IPS-18a (cell line): ENCODE data around the gene CTSS.

Experiments used
- H3K27ac ChIP-seq: one replicate; pipeline ENCODE4 v1.5.1; 2013; ENCODE audit warnings: low read length
- H3K27me3 ChIP-seq: one replicate; pipeline ENCODE4 v1.6.1; 2013; ENCODE audit warnings: mild to moderate bottlenecking, low read length; ENCODE audit not compliant: control insufficient read depth, insufficient read depth
- H3K36me3 ChIP-seq: one replicate; pipeline ENCODE4 v1.6.1; 2013; ENCODE audit warnings: low read depth, low read length; ENCODE audit not compliant: control insufficient read depth
- H3K4me1 ChIP-seq: one replicate; pipeline ENCODE4 v1.6.1; 2013; ENCODE audit warnings: low read depth, low read length; ENCODE audit not compliant: control insufficient read depth
- H3K4me3 ChIP-seq: one replicate; pipeline ENCODE4 v1.5.1; 2013; ENCODE audit warnings: low read length
- H3K9ac ChIP-seq: one replicate; pipeline ENCODE4 v1.6.1; 2013; ENCODE audit warnings: mild to moderate bottlenecking, low read length, moderate library complexity
- H3K9me3 ChIP-seq: one replicate; pipeline ENCODE4 v1.6.1; 2013; ENCODE audit warnings: low read depth, low read length; ENCODE audit not compliant: control insufficient read depth

CTSS gene

GRCh38 chr1:150765296-150765976 is at the start of gene CTSS:
Gene CTSS (minus strand): TSS chr1:150765778. CDS start chr1:150764763, 1,015 bp downstream.
- no peak within 1 kb of the TSS for H3K4me3 ChIP-seq
- H3K9ac ChIP-seq, result no peak within 1 kb of the TSS
- H3K27ac ChIP-seq, result no peak within 1 kb of the TSS
- no peaks in the 10 kb centered on the region for H3K36me3 ChIP-seq
- H3K4me1 ChIP-seq, result no peaks in the 10 kb centered on the region
- no peaks in the 10 kb centered on the region for H3K27me3 ChIP-seq
- no peaks in the 10 kb centered on the region for H3K9me3 ChIP-seq

GRCh38 chr1:150813028-150813707 is 47.6 kb upstream of the CTSS start:
- no peaks in the 10 kb centered on the region for H3K27me3 ChIP-seq
- H3K4me3 ChIP-seq, result no peak overlapping the region
- H3K9ac ChIP-seq, result no peak overlapping the region
- peaks cover 38% of the 10 kb centered on the region for H3K36me3 ChIP-seq
- no peaks in the 10 kb centered on the region for H3K9me3 ChIP-seq
- H3K27ac ChIP-seq, result no peak overlapping the region
- peaks cover 2% of the 10 kb centered on the region for H3K4me1 ChIP-seq

- Histone ChIP-seq H3K36me3 (peaks cover 23% of the 10 kb centered on the region), H3K27ac (no peak overlapping the region), H3K9me3 (no peaks in the 10 kb centered on the region), H3K4me1 (peaks cover 23% of the 10 kb centered on the region), H3K27me3 (peaks cover 9% of the 10 kb centered on the region), H3K9ac (no peak overlapping the region), H3K4me3 (no peak overlapping the region)
Observed at GRCh38 chr1:150810958-150811659, 45.5 kb upstream of the CTSS start.

GRCh38 chr1:150809651-150810050 is 44.1 kb upstream of the CTSS start:
- Histone ChIP-seq H3K36me3 (peaks cover 19% of the 10 kb centered on the region), H3K27ac (no peak overlapping the region)

GRCh38 chr1:150808846-150809245 is 43.3 kb upstream of the CTSS start:
- Histone ChIP-seq H3K4me3 (no peak overlapping the region), H3K9ac (no peak overlapping the region), H3K36me3 (peaks cover 16% of the 10 kb centered on the region), H3K4me1 (peaks cover 28% of the 10 kb centered on the region), H3K27me3 (peaks cover 9% of the 10 kb centered on the region), H3K9me3 (no peaks in the 10 kb centered on the region), H3K27ac (no peak overlapping the region)

More at GRCh38 chr1:150809651-150810050, 44.1 kb upstream of the CTSS start:
- no peaks in the 10 kb centered on the region for H3K9me3 ChIP-seq
- no peak overlapping the region for H3K4me3 ChIP-seq
- H3K27me3 ChIP-seq, result peaks cover 9% of the 10 kb centered on the region
- peaks cover 28% of the 10 kb centered on the region for H3K4me1 ChIP-seq
- no peak overlapping the region for H3K9ac ChIP-seq

- Histone ChIP-seq H3K4me3 (no peak within 1 kb of the TSS), H3K9ac (no peak within 1 kb of the TSS), H3K27ac (no peak within 1 kb of the TSS)
Observed at GRCh38 chr1:150808121-150808520, 42.5 kb upstream of the CTSS start, which contains the start of gene CTSK. Gene CTSK (minus strand): TSS chr1:150808260. CDS start chr1:150806805, 1,455 bp downstream.

GRCh38 chr1:150807249-150808023 is 41.9 kb upstream of the CTSS start:
- no peak overlapping the region for H3K9ac ChIP-seq
- H3K36me3 ChIP-seq, result peaks cover 4% of the 10 kb centered on the region
- H3K27me3 ChIP-seq, result peaks cover 9% of the 10 kb centered on the region

More at GRCh38 chr1:150808121-150808520, 42.5 kb upstream of the CTSS start, which contains the start of gene CTSK:
- Histone ChIP-seq H3K36me3 (peaks cover 11% of the 10 kb centered on the region), H3K4me1 (peaks cover 28% of the 10 kb centered on the region), H3K27me3 (peaks cover 9% of the 10 kb centered on the region), H3K9me3 (no peaks in the 10 kb centered on the region)

GRCh38 chr1:150805899-150806298 is 40.3 kb upstream of the CTSS start:
- H3K9me3 ChIP-seq, result no peaks in the 10 kb centered on the region
- no peak overlapping the region for H3K9ac ChIP-seq
- H3K4me3 ChIP-seq, result no peak overlapping the region
- H3K4me1 ChIP-seq, result peaks cover 28% of the 10 kb centered on the region
- H3K27ac ChIP-seq, result no peak overlapping the region
- H3K27me3 ChIP-seq, result peaks cover 9% of the 10 kb centered on the region
- no peaks in the 10 kb centered on the region for H3K36me3 ChIP-seq

More at GRCh38 chr1:150807249-150808023, 41.9 kb upstream of the CTSS start:
- Histone ChIP-seq H3K4me3 (no peak overlapping the region), H3K9me3 (no peaks in the 10 kb centered on the region), H3K4me1 (peaks cover 28% of the 10 kb centered on the region), H3K27ac (no peak overlapping the region)

GRCh38 chr1:150804671-150805070 is 39.1 kb upstream of the CTSS start:
- no peak overlapping the region for H3K9ac ChIP-seq
- no peaks in the 10 kb centered on the region for H3K9me3 ChIP-seq
- no peaks in the 10 kb centered on the region for H3K36me3 ChIP-seq
- peaks cover 9% of the 10 kb centered on the region for H3K27me3 ChIP-seq
- no peak overlapping the region for H3K27ac ChIP-seq
- H3K4me3 ChIP-seq, result no peak overlapping the region
- H3K4me1 ChIP-seq, result peaks cover 28% of the 10 kb centered on the region

GRCh38 chr1:150799089-150799488 is 33.5 kb upstream of the CTSS start:
- no peak overlapping the region for H3K27ac ChIP-seq
- H3K9me3 ChIP-seq, result no peaks in the 10 kb centered on the region
- H3K36me3 ChIP-seq, result no peaks in the 10 kb centered on the region

GRCh38 chr1:150798525-150798924 is 32.9 kb upstream of the CTSS start:
- Histone ChIP-seq H3K27ac (no peak overlapping the region), H3K9me3 (no peaks in the 10 kb centered on the region), H3K9ac (no peak overlapping the region), H3K36me3 (no peaks in the 10 kb centered on the region), H3K4me3 (no peak overlapping the region), H3K27me3 (no peaks in the 10 kb centered on the region), H3K4me1 (peaks cover 18% of the 10 kb centered on the region)

More at GRCh38 chr1:150799089-150799488, 33.5 kb upstream of the CTSS start:
- H3K27me3 ChIP-seq, result no peaks in the 10 kb centered on the region
- H3K9ac ChIP-seq, result no peak overlapping the region
- peaks cover 18% of the 10 kb centered on the region for H3K4me1 ChIP-seq
- no peak overlapping the region for H3K4me3 ChIP-seq
